MCF 10A (cell line): ENCODE measurements around the gene GIGYF1. TPM values are rescaled to one million over a fixed set of nuclear protein-coding genes. Genes with fewer than 3 reads are reported as not detected.
A peak's percentile ranks its signal among the peaks of the same experiment; 100 is the strongest.

Source experiments
- BruUV-seq: library from RNA; stranded (reverse); fragments of 400-500 nt; replicated peaks from 2 replicates; lab custom pipeline; 2021; lab: Mats Ljungman, UMichigan
- CTCF ChIA-PET: fragments of 300-600 bp; sonication (Branson Sonifier 250); formaldehyde crosslinking; extraction: SDS; loops from one replicate; lab custom pipeline; 2021; ENCODE audit warnings: antibody characterized with exemption, inconsistent platforms; lab: Yijun Ruan, JAX
- POLR2A ChIA-PET: fragments of 300-600, 350-650 bp; sonication (Branson Sonifier 250); formaldehyde crosslinking; extraction: SDS; loops from one replicate; lab custom pipeline; 2020; ENCODE audit warnings: antibody characterized with exemption, inconsistent platforms; lab: Yijun Ruan, JAX
- DNase-seq: peaks from one replicate; pipeline ENCODE4 v3.0.0-alpha.2; 2018; ENCODE audit not compliant: unreplicated experiment
- H3K27ac Mint-ChIP-seq: one replicate; pipeline ENCODE4 v1.8.0; 2022; ENCODE audit warnings: mild to moderate bottlenecking, low read depth, mixed read lengths; ENCODE audit not compliant: unreplicated experiment
- H3K27me3 Mint-ChIP-seq: one replicate; pipeline ENCODE4 v1.8.0; 2022; ENCODE audit warnings: mixed read lengths; ENCODE audit not compliant: insufficient read depth, unreplicated experiment
- H3K36me3 Mint-ChIP-seq: one replicate; pipeline ENCODE4 v1.8.0; 2022; ENCODE audit warnings: mild to moderate bottlenecking, moderate library complexity, mixed read lengths; ENCODE audit not compliant: insufficient read depth, unreplicated experiment
- H3K4me1 Mint-ChIP-seq: one replicate; pipeline ENCODE4 v1.8.0; 2022; ENCODE audit warnings: mixed read lengths; ENCODE audit not compliant: insufficient read depth, unreplicated experiment
- H3K4me3 Mint-ChIP-seq: one replicate; pipeline ENCODE4 v1.8.0; 2022; ENCODE audit warnings: mild to moderate bottlenecking, moderate library complexity, mixed read lengths; ENCODE audit not compliant: unreplicated experiment
- H3K9me3 Mint-ChIP-seq: one replicate; pipeline ENCODE4 v1.8.0; 2022; ENCODE audit warnings: mixed read lengths; ENCODE audit not compliant: unreplicated experiment
- intact Hi-C: fragments of 100-400 bp; cut with micrococcal nuclease; formaldehyde crosslinking; loops from 2 replicates; pipeline ENCODE4 v1.14.1; 2022
- total RNA-seq: library from RNA; stranded (reverse); gene quantifications from 2 replicates; pipeline ENCODE4 v1.2.3, GENCODE V29; 2022
- TF ChIP-seq, protein P1 (sequence below): fragments of 200-600 bp; IDR thresholded peaks from one replicate; pipeline ENCODE4 v1.8.0; 2022; ENCODE audit warnings: antibody characterized with exemption, mild to moderate bottlenecking; ENCODE audit not compliant: unreplicated experiment

Gene GIGYF1
- total RNA-seq, 1 experiment from 2014 or later: 40.1 TPM

DNA sequence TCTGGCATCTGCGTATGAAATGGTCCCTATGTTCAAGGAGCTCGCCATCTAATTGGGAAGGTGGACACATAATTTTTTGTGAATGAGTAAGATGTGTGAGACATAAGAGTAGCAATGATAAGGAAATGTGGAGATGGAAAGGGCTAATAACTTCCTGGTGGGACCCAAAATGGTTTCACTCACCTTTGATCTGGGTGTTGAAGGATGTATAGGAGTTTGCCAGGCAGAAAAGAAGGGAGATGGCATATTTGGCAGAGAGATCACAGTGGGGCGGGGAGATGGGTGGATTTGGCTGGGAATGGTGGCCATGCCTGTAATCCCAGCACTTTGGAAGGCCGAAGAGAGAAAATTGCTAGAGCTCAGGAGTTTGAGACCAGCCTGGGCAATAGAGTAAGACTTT is 16.4 kb upstream of the GIGYF1 start:
- no peaks in the 10 kb centered on the region for H3K27me3 Mint-ChIP-seq
- no peak for DNase-seq
- ChIA-PET CTCF (interaction anchor here (0.6 to 2.5 kb wide), 3 partner anchors 15 to 142 kb away, joined by 3 to 11 read pairs (median 3); partner anchors contain the start of gene SLC12A9), POLR2A (no interaction called here)
- TF ChIP-seq, protein P1, sequence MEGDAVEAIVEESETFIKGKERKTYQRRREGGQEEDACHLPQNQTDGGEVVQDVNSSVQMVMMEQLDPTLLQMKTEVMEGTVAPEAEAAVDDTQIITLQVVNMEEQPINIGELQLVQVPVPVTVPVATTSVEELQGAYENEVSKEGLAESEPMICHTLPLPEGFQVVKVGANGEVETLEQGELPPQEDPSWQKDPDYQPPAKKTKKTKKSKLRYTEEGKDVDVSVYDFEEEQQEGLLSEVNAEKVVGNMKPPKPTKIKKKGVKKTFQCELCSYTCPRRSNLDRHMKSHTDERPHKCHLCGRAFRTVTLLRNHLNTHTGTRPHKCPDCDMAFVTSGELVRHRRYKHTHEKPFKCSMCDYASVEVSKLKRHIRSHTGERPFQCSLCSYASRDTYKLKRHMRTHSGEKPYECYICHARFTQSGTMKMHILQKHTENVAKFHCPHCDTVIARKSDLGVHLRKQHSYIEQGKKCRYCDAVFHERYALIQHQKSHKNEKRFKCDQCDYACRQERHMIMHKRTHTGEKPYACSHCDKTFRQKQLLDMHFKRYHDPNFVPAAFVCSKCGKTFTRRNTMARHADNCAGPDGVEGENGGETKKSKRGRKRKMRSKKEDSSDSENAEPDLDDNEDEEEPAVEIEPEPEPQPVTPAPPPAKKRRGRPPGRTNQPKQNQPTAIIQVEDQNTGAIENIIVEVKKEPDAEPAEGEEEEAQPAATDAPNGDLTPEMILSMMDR: no peak
- peaks cover 10% of the 10 kb centered on the region for H3K4me1 Mint-ChIP-seq
- no peak overlapping the region for H3K27ac Mint-ChIP-seq
- intact Hi-C loops: no loop called here
- H3K36me3 Mint-ChIP-seq: peaks cover 15% of the 10 kb centered on the region
- no peak overlapping the region for H3K4me3 Mint-ChIP-seq
- BruUV-seq: no TSS peak
- no peaks in the 10 kb centered on the region for H3K9me3 Mint-ChIP-seq

GRCh38 chr7:100708395-100708794 is 14.3 kb upstream of the GIGYF1 start:
- POLR2A ChIA-PET: interaction anchor here (0.6 to 0.7 kb wide), 3 partner anchors 114 to 143 kb away, joined by 3 read pairs; no protein-coding TSS in a partner anchor
- no TSS peak for BruUV-seq

DNA sequence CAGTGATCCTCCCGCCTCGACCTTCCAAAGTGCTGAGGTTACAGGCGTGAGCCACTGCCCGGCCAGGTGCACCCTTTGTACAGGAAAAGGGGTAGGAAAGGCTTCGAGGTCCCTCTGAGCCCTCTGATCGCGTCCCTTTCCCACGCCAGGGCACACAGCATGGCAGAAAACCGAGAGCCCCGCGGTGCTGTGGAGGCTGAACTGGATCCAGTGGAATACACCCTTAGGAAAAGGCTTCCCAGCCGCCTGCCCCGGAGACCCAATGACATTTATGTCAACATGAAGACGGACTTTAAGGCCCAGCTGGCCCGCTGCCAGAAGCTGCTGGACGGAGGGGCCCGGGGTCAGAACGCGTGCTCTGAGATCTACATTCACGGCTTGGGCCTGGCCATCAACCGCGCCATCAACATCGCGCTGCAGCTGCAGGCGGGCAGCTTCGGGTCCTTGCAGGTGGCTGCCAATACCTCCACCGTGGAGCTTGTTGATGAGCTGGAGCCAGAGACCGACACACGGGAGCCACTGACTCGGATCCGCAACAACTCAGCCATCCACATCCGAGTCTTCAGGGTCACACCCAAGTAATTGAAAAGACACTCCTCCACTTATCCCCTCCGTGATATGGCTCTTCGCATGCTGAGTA is 12.7 kb upstream of the GIGYF1 start:
- TF ChIP-seq, protein P1: no peak
- DNase-seq: no peak
- peaks cover 15% of the 10 kb centered on the region for H3K36me3 Mint-ChIP-seq
- ChIA-PET POLR2A (interaction anchor here (0.6 to 2.9 kb wide), 12 partner anchors 7 to 168 kb away, joined by 3 to 57 read pairs (median 6); partner anchors contain the start of genes AGFG2, EPHB4, EPO and GIGYF1), CTCF (interaction anchor here (0.7 to 6.7 kb wide), 6 partner anchors 13 to 170 kb away, joined by 3 to 94 read pairs (median 9); partner anchors contain the start of genes EPO, GIGYF1 and SLC12A9)
- BruUV-seq: no TSS peak
- intact Hi-C loops: no loop called here
- peak overlapping the region; percentile 93 for H3K27ac Mint-ChIP-seq
- H3K4me1 Mint-ChIP-seq: peaks cover 10% of the 10 kb centered on the region
- H3K4me3 Mint-ChIP-seq: peak overlapping the region; percentile 95
- H3K27me3 Mint-ChIP-seq: peaks cover 2% of the 10 kb centered on the region
- no peaks in the 10 kb centered on the region for H3K9me3 Mint-ChIP-seq

More at GRCh38 chr7:100708395-100708794, 14.3 kb upstream of the GIGYF1 start:
- Mint-ChIP-seq H3K4me1 (peaks cover 10% of the 10 kb centered on the region), H3K27me3 (no peaks in the 10 kb centered on the region), H3K9me3 (no peaks in the 10 kb centered on the region), H3K4me3 (no peak overlapping the region), H3K27ac (no peak overlapping the region), H3K36me3 (peaks cover 15% of the 10 kb centered on the region)
- CTCF ChIA-PET: interaction anchor here (0.7 to 6.7 kb wide), 2 partner anchors 15 to 181 kb away, joined by 3 to 94 read pairs; partner anchors contain the start of genes GIGYF1 and UFSP1
- TF ChIP-seq, protein P1: no peak
- DNase-seq: no peak
- intact Hi-C loops: no loop called here
